Measurements from ENCODE around the gene CCT7.

CCT7 gene

DNA sequence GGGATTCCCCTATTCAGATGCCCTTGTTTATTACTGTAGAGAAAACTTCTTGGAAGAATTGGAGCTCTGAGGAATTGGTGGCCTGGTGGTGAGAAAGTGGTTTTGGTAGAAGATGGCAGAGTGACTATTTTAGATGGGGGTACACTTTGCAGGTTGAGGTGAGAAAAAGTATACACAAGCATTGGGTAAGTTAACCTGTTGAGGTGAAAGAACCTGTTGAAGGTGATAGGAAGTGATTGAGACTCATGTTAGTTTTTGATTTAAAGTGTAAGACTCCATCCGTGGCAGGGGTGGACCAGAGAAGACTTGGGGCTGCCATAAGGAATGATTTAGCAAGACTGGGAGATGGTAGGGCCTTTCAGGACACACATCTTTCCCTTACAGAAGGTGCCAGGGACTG is 3.1 kb downstream of the CCT7 start:
- Mint-ChIP-seq H3K36me3 (ENCODE audit: low read depth) (peaks cover 77% of the 10 kb centered on the region), H3K4me3 (no peak overlapping the region), H3K27ac (no peak overlapping the region), H3K9me3 (no peaks in the 10 kb centered on the region), H3K27me3 (no peaks in the 10 kb centered on the region), H3K4me1 (ENCODE audit: low read depth) (peaks cover 35% of the 10 kb centered on the region)
- intact Hi-C loops (cut with micrococcal nuclease) = no loop called here

DNA sequence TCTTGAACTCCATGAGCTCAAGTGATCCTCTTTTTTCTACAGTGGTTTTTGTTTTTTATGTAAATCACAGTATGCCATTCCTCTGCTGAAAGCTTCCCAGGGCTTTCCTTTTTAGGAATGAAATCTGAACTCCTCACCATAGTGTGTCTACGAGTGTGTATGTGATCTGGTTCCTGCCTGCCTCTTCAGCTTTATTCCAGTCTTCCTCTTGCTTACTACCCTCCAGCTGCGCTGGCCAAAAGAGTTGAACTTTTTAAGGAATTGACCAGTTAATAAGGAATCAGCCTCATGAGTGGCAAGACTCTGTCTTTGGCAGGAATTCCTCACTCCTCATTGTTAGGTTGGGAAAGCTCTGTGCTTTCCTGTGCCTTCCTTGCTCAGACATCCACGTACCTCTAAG is 4.0 kb downstream of the CCT7 start:
- intact Hi-C loops (cut with micrococcal nuclease) = no loop called here
- Mint-ChIP-seq H3K36me3 (ENCODE audit: low read depth) (peaks cover 80% of the 10 kb centered on the region), H3K27ac (no peak overlapping the region), H3K9me3 (no peaks in the 10 kb centered on the region), H3K4me1 (ENCODE audit: low read depth) (peaks cover 28% of the 10 kb centered on the region), H3K4me3 (no peak overlapping the region), H3K27me3 (no peaks in the 10 kb centered on the region)

DNA sequence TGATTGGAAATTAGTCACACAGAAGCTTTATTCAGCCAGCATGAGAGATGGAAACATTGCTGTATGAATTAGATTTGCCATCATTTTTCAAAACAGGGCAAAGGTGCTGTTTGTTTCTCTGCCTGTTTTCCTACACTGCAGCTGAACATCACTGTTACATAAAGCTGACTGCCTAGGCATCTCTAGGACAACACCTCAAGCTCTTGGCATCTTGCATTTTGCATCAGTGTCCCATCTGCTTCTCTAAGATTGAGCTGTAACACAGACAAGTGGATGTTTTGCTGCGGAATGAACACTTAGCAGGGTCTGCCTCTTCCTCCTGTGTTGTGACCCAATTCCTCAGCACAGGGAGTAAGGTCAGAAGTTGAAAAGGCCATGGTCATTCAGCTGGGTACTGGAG is 4.9 kb downstream of the CCT7 start:
- Mint-ChIP-seq H3K9me3 (no peaks in the 10 kb centered on the region), H3K36me3 (ENCODE audit: low read depth) (peaks cover 79% of the 10 kb centered on the region), H3K27me3 (no peaks in the 10 kb centered on the region), H3K27ac (no peak overlapping the region), H3K4me3 (no peak overlapping the region), H3K4me1 (ENCODE audit: low read depth) (peaks cover 28% of the 10 kb centered on the region)
- intact Hi-C loops (cut with micrococcal nuclease) = no loop called here

DNA sequence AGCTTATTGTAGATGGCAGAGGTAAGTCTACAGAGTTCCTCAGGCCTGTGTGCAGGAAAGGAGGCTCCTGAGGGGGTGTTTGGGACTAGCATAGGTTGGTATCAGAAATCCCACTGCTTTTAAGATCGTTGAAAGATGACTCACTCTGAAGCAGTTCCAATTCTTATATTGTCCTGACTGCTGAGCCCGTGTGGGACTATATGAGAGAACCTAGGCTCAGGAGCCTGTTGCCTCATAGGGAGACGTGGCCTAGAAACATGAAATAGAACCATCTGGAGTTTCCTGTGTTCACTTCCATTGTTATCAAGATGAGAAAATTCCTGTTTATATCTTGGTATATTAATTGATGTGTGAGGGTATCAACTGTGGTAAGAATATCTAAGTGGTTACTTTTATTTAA is 5.7 kb downstream of the CCT7 start:
- peaks cover 26% of the 10 kb centered on the region for H3K4me1 Mint-ChIP-seq (ENCODE audit: low read depth)

DNA sequence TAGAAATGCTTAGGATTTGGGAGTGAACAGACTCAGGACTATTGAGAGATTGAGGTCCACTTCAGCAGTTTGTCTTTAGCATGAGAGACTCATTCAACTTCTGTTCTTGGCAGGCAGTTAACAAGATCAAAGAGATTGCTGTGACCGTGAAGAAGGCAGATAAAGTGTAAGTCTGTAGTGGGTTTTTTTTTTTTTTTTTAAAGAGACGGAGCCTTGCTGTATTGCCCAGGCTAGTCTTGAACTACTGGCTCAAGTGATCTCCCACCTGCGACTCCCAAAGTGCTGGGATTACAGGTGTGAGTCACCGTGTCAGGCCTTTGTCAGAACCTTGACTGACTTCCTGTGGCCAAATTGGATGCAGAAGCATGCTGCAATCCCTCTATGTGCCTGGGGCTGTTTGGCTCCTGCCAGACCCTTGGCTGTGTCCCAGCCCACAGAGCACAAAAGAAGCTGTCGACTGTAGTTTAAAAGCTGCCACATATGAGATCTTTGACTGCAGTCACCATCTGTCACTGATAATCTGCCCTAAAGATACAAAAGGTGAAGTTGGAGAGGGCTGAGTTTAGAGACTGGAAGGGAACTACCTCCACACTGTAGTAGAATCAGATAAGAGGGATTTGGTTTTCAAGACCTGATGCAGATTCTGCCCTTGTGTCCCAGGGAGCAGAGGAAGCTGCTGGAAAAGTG is 9.9 kb downstream of the CCT7 start:
- Mint-ChIP-seq H3K36me3 (ENCODE audit: low read depth) (peaks cover 89% of the 10 kb centered on the region), H3K4me1 (ENCODE audit: low read depth) (no peaks in the 10 kb centered on the region), H3K4me3 (no peak overlapping the region), H3K27ac (no peak overlapping the region), H3K9me3 (no peaks in the 10 kb centered on the region), H3K27me3 (no peaks in the 10 kb centered on the region)
- intact Hi-C loops (cut with micrococcal nuclease) = no loop called here

More for the DNA sequence above, 5.7 kb downstream of the CCT7 start:
- no peaks in the 10 kb centered on the region for H3K27me3 Mint-ChIP-seq
- no peaks in the 10 kb centered on the region for H3K9me3 Mint-ChIP-seq
- no peak overlapping the region for H3K27ac Mint-ChIP-seq
- no peak overlapping the region for H3K4me3 Mint-ChIP-seq
- peaks cover 79% of the 10 kb centered on the region for H3K36me3 Mint-ChIP-seq (ENCODE audit: low read depth)
- intact Hi-C loops (cut with micrococcal nuclease) = no loop called here

DNA sequence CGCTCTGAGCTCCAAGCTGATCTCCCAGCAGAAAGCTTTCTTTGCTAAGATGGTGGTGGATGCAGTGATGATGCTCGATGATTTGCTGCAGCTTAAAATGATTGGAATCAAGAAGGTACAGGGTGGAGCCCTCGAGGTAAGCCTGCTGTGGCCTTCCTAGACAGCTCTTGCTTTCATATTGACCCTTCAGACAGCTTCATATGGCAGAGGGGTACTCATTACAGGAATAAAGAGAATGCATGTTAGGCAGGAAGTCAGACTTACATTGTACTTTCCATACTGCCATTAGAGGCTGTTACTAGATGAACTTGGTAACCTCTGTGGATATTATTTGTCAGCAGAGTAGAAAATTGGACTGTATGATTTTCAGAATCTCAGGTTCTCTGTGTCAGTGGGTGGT is 10.5 kb downstream of the CCT7 start:
- no peaks in the 10 kb centered on the region for H3K9me3 Mint-ChIP-seq
- no peaks in the 10 kb centered on the region for H3K4me1 Mint-ChIP-seq (ENCODE audit: low read depth)
- H3K27ac Mint-ChIP-seq = no peak overlapping the region
- H3K36me3 Mint-ChIP-seq (ENCODE audit: low read depth) = peaks cover 89% of the 10 kb centered on the region
- no peaks in the 10 kb centered on the region for H3K27me3 Mint-ChIP-seq
- intact Hi-C loops (cut with micrococcal nuclease) = no loop called here
- no peak overlapping the region for H3K4me3 Mint-ChIP-seq

DNA sequence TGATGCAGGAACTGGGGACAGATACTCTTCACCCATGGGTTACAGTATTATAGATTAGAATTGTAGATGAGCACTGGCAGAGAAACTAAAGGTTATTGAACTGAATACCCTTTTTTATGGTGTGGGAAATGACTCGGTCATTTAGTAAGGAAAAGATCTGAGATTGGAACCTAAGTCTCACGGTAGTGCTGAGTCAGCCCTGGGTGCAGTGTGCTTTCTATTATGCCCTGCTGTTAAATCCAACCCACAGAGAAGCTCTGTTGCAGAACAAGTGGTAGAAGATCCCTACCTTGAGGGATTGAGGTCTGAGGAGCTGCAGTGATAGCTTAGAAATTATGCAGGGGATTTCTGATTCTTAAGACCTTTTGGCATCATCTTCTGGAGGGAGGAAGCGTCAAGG is 12.7 kb downstream of the CCT7 start:
- Mint-ChIP-seq H3K36me3 (ENCODE audit: low read depth) (peaks cover 90% of the 10 kb centered on the region), H3K27me3 (no peaks in the 10 kb centered on the region), H3K4me3 (no peak overlapping the region), H3K27ac (no peak overlapping the region), H3K4me1 (ENCODE audit: low read depth) (no peaks in the 10 kb centered on the region), H3K9me3 (no peaks in the 10 kb centered on the region)
- intact Hi-C loops (cut with micrococcal nuclease) = no loop called here

DNA sequence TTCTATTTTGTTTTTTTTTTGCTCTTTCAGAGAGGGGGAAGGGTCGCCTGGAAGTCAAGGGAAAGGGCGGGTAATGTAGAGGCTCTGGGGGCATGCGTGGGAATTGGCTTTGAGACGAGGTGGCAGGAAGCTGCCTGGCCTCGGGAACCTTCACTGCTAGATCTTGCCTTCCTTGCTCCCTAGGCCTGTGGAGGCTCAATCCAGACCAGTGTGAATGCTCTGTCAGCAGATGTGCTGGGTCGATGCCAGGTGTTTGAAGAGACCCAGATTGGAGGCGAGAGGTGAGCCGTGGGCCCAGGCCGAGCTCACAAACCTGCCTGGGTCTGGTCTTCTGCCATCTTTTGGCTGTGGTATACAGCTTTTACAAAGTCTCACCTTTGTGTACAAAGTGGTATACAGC is 15.5 kb downstream of the CCT7 start:
- Mint-ChIP-seq H3K9me3 (no peaks in the 10 kb centered on the region), H3K4me3 (no peak overlapping the region), H3K27me3 (no peaks in the 10 kb centered on the region), H3K27ac (no peak overlapping the region), H3K36me3 (ENCODE audit: low read depth) (peaks cover 95% of the 10 kb centered on the region), H3K4me1 (ENCODE audit: low read depth) (peaks cover 21% of the 10 kb centered on the region)
- intact Hi-C loops (cut with micrococcal nuclease) = no loop called here

DNA sequence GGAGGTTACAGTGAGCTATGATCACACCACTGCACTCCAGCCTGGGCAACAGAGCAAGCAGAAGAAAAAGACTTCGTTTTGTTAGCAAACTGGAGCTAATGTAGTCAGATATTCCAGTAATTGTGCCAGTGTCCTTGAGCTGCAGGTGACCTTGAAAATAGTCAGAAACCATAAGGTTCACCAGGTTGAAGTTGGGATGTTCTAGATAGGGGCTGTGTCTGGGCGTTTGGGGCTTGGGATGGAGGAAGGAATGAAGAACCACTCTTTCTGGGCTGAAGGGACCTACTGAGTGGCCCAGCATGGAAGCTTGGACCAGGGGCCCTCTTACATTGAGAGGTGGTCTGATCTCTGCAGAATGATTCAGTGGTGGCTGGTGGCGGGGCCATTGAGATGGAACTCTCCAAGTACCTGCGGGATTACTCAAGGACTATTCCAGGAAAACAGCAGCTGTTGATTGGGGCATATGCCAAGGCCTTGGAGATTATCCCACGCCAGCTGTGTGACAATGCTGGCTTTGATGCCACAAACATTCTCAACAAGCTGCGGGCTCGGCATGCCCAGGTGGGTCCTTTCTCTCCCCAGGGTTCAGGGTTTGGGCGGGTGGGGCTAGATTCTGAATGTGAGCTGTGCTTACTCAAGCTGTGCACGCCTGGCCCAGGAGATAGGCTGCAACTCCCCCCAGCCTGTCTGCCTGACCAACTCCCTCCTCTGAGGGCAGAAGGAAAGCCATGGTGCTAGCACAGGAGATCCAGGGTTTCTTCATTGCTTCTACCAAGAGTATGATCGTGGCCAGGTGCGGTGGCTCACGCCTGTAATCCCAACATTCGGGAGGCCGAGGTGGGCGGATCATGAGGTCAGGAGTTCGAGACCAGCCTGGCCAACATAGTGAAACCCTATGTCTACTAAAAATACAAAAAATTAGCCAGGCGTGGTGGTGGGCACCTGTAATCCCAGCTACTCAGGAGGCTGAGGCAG is 17.1 kb downstream of the CCT7 start:
- Mint-ChIP-seq H3K36me3 (ENCODE audit: low read depth) (peaks cover 96% of the 10 kb centered on the region), H3K4me1 (ENCODE audit: low read depth) (peaks cover 26% of the 10 kb centered on the region), H3K27me3 (no peaks in the 10 kb centered on the region), H3K4me3 (no peak overlapping the region), H3K9me3 (no peaks in the 10 kb centered on the region), H3K27ac (no peak overlapping the region)
- intact Hi-C loops (cut with micrococcal nuclease) = no loop called here

DNA sequence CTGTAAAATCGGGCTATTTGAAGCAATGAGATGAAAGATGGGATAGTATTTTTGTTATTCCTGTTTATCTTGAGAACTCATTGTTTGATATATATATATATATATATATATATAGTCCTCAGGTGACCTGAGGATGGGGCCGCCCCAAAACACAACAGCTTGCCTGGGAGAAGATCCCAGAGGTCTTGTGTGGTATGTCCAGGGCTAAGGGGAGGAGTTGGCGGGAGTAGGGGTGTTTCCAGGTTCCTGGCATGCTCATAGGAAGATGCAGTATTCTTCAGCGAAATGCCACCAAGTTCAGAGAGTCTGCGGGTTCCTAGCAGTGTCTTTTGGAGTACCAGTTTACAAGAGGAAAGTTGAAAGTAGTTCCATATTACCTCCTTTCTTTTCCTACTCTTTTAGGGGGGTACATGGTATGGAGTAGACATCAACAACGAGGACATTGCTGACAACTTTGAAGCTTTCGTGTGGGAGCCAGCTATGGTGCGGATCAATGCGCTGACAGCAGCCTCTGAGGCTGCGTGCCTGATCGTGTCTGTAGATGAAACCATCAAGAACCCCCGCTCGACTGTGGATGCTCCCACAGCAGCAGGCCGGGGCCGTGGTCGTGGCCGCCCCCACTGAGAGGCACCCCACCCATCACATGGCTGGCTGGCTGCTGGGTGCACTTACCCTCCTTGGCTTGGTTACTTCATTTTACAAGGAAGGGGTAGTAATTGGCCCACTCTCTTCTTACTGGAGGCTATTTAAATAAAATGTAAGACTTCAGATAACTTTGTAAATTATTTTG is 18.3 kb downstream of the CCT7 start:
- Mint-ChIP-seq H3K9me3 (no peaks in the 10 kb centered on the region), H3K27ac (no peak overlapping the region), H3K27me3 (no peaks in the 10 kb centered on the region), H3K36me3 (ENCODE audit: low read depth) (peaks cover 92% of the 10 kb centered on the region), H3K4me3 (no peak overlapping the region), H3K4me1 (ENCODE audit: low read depth) (peaks cover 26% of the 10 kb centered on the region)
- intact Hi-C loops (cut with micrococcal nuclease) = no loop called here

DNA sequence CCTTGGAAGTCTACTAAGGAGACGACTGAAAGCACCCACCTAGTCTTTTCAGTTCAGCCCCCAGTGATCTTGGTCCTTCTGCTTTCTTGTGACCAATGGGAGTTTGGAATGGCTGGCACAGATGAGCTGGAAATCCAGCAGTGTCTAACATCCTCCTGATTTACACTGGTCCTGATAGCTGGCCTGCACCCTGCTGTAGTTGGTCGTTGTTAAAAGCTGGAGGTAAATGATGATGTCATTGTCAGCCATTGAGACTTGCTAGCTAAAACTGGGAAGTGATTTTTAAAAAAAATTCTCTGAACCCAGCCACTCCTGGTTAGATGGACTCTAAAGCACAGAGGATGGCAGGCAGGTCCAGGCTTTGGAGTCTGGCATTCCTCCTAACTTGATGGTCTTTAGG is 19.3 kb downstream of the CCT7 start:
- peaks cover 88% of the 10 kb centered on the region for H3K36me3 Mint-ChIP-seq (ENCODE audit: low read depth)
- intact Hi-C loops (cut with micrococcal nuclease) = no loop called here
- peak overlapping the region; percentile 30 for H3K27ac Mint-ChIP-seq
- no peaks in the 10 kb centered on the region for H3K9me3 Mint-ChIP-seq
- H3K4me3 Mint-ChIP-seq = no peak overlapping the region
- H3K4me1 Mint-ChIP-seq (ENCODE audit: low read depth) = peaks cover 31% of the 10 kb centered on the region
- H3K27me3 Mint-ChIP-seq = no peaks in the 10 kb centered on the region

DNA sequence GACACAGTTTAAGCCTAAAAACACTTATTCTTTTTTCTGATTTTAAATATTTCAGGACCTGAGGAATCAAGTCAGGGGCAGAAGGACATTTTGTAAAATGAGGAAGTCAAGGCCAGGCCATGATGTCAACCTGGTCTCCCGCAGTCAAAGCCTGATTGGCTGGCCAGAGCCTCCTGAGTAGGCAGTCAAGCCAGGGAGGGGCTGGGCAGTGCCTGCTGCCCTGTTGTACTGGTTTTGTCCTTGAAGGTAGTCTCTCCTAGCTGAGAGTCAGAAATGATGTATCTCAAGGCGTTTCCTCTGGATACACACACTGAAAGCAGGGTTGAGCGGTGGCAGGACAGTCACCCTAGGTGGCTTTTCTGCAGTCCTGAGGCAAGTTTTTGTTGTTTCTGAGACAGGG is 19.8 kb downstream of the CCT7 start:
- H3K4me1 Mint-ChIP-seq (ENCODE audit: low read depth) = peaks cover 31% of the 10 kb centered on the region
- intact Hi-C loops (cut with micrococcal nuclease) = no loop called here
- no peaks in the 10 kb centered on the region for H3K9me3 Mint-ChIP-seq
- H3K27me3 Mint-ChIP-seq = no peaks in the 10 kb centered on the region
- no peak overlapping the region for H3K4me3 Mint-ChIP-seq
- peaks cover 88% of the 10 kb centered on the region for H3K36me3 Mint-ChIP-seq (ENCODE audit: low read depth)
- peak overlapping the region; percentile 30 for H3K27ac Mint-ChIP-seq

DNA sequence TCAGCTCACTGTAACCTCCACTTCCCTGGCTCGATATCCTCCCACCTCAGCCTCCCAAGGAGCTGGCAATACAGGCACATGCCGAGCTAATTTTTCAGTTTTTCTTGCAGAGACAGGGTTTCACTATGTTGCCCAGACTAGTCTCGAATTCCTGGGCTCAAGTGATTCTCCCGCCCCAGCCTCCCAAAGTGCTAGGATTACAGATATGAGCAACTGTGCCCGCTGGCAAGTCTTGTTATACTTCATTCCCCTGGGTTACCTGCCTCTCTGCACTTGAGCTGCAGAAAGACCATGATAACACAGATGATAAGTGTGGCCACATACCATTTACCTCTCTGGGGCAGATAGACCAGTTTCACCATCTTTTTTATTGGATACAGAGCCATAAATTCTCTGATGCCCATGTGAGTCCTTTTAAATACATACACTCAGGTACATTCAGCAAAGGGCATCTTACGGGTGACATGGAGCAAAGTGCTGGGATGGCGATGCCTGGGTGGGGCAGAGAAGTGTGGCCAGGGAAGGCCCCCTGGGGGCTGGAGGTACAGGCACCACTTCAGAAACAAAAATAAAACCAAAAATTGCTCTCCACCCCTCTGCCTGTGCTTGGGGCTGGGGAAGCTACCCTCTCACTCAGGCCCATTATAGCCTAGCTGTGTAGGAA is 20.4 kb downstream of the CCT7 start:
- peaks cover 88% of the 10 kb centered on the region for H3K36me3 Mint-ChIP-seq (ENCODE audit: low read depth)
- H3K27ac Mint-ChIP-seq = no peak overlapping the region
- no peak overlapping the region for H3K4me3 Mint-ChIP-seq
- no peaks in the 10 kb centered on the region for H3K27me3 Mint-ChIP-seq
- intact Hi-C loops (cut with micrococcal nuclease) = no loop called here
- H3K4me1 Mint-ChIP-seq (ENCODE audit: low read depth) = peaks cover 31% of the 10 kb centered on the region
- no peaks in the 10 kb centered on the region for H3K9me3 Mint-ChIP-seq

Data from dendritic cell treated with granulocyte-macrophage colony-stimulating factor and Interleukin-4, amounts not matched to agents 40 ng/mL and 50 ng/mL, for 4 days (primary cell).